Astrocyte (in vitro differentiated cells and primary cell): ENCODE data around the gene PACC1. TPM values are rescaled to one million over a fixed set of nuclear protein-coding genes. Genes with fewer than 3 reads are reported as not detected.

Experiments used
- DNase-seq: peaks from one replicate; pipeline ENCODE4 v3.0.0-alpha.2; 2010; ENCODE audit warnings: low read depth
- FAIRE-seq: peaks from 2 replicates; lab custom pipeline; 2011; peaks lifted over from hg19 to GRCh38; lab: Jason Lieb, UNC
- H2AFZ ChIP-seq: 2 replicates; pipeline ENCODE4 v1.6.0; 2012; ENCODE audit warnings: low read depth, low read length, inconsistent platforms
- H3K27ac ChIP-seq: 2 replicates; pipeline ENCODE4 v1.5.1; 2011; ENCODE audit warnings: low read depth, low read length, inconsistent platforms
- H3K27me3 ChIP-seq: 2 replicates; pipeline ENCODE4 v1.6.0; 2011; ENCODE audit warnings: low read length, inconsistent platforms; ENCODE audit not compliant: insufficient read depth
- H3K36me3 ChIP-seq: 2 replicates; pipeline ENCODE4 v1.5.1; 2011; ENCODE audit warnings: low read length, inconsistent platforms; ENCODE audit not compliant: insufficient read depth
- H3K4me1 ChIP-seq: 2 replicates; pipeline ENCODE4 v1.5.1; 2011; ENCODE audit warnings: low read length, inconsistent platforms; ENCODE audit not compliant: insufficient read depth
- H3K4me2 ChIP-seq: 2 replicates; pipeline ENCODE4 v1.6.0; 2012; ENCODE audit warnings: low read length, inconsistent platforms
- H3K4me3 ChIP-seq: 2 replicates; pipeline ENCODE4 v1.5.1; 2011; ENCODE audit warnings: low read depth, mild to moderate bottlenecking, low read length, inconsistent platforms; ENCODE audit not compliant: insufficient read depth
- H3K79me2 ChIP-seq: 2 replicates; pipeline ENCODE4 v1.6.0; 2012; ENCODE audit warnings: mild to moderate bottlenecking, low read length, inconsistent platforms; ENCODE audit not compliant: insufficient read depth
- H3K9ac ChIP-seq: 2 replicates; pipeline ENCODE4 v1.6.0; 2012; ENCODE audit warnings: mild to moderate bottlenecking, low read length, inconsistent platforms
- H3K9me3 ChIP-seq: 2 replicates; pipeline ENCODE4 v1.5.1; 2012; ENCODE audit warnings: low read depth, mild to moderate bottlenecking, low read length, inconsistent platforms; ENCODE audit not compliant: insufficient read depth
- H4K20me1 ChIP-seq: 2 replicates; pipeline ENCODE4 v1.6.0; 2012; ENCODE audit warnings: low read length, inconsistent platforms; ENCODE audit not compliant: insufficient read depth
- H3K27ac Mint-ChIP-seq: one replicate; pipeline ENCODE4 v1.8.0; 2021; ENCODE audit warnings: mild to moderate bottlenecking, mixed read lengths; ENCODE audit not compliant: unreplicated experiment
- H3K27me3 Mint-ChIP-seq: one replicate; pipeline ENCODE4 v1.8.0; 2021; ENCODE audit warnings: low read depth, mixed read lengths; ENCODE audit not compliant: unreplicated experiment
- H3K36me3 Mint-ChIP-seq: one replicate; pipeline ENCODE4 v1.8.0; 2021; ENCODE audit warnings: low read depth, mixed read lengths; ENCODE audit not compliant: unreplicated experiment
- H3K4me1 Mint-ChIP-seq: one replicate; pipeline ENCODE4 v1.8.0; 2021; ENCODE audit warnings: low read depth, mixed read lengths; ENCODE audit not compliant: unreplicated experiment
- H3K4me3 Mint-ChIP-seq: one replicate; pipeline ENCODE4 v1.8.0; 2021; ENCODE audit warnings: mild to moderate bottlenecking, moderate library complexity, mixed read lengths; ENCODE audit not compliant: unreplicated experiment
- H3K9me3 Mint-ChIP-seq: one replicate; pipeline ENCODE4 v1.8.0; 2021; ENCODE audit warnings: mild to moderate bottlenecking, mixed read lengths; ENCODE audit not compliant: unreplicated experiment
- CTCF ChIP-seq: IDR thresholded peaks from 2 replicates; pipeline ENCODE4 v1.5.1; 2011; ENCODE audit warnings: low read depth, mild to moderate bottlenecking, inconsistent platforms, low read length, moderate library complexity; ENCODE audit not compliant: insufficient read depth
- EZH2 ChIP-seq: IDR thresholded peaks from 2 replicates; pipeline ENCODE4 v1.6.1; 2012; ENCODE audit warnings: mild to moderate bottlenecking, low read length, inconsistent platforms; ENCODE audit not compliant: insufficient read depth
- total RNA-seq: library from RNA; stranded (reverse); gene quantifications from 2 replicates; pipeline ENCODE4 v1.2.1, GENCODE V29; 2021

PACC1 gene
- total RNA-seq, 1 donor from 2014 or later = 18.8 TPM

DNA sequence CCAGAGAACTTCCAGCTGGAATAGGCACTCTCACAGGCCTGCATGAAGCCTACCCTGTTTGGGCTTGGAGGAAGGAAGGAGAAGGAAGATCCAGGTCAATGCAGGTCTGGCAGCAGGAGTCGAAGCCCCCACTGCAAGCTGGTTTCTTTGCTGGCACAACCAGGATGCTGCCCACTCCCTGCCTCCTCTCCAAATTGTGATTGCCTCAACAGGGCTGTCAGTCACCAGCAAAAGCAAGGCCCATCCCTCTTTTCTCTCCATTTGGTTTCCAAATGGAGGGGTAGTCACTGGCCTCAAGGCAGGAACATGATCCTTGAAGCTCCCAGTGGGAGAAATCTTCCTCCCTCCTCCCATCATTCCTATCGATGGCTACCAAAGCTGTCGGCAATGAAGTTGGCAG lies 37.0 kb downstream of the PACC1 start:
- Mint-ChIP-seq H3K4me1 (no peaks in the 10 kb centered on the region), H3K27ac (no peak overlapping the region), H3K9me3 (no peaks in the 10 kb centered on the region), H3K27me3 (no peaks in the 10 kb centered on the region), H3K4me3 (no peak overlapping the region), H3K36me3 (peaks cover 35% of the 10 kb centered on the region)
- Histone ChIP-seq H3K79me2 (no peaks in the 10 kb centered on the region), H3K9me3 (no peaks in the 10 kb centered on the region), H3K4me3 (no peak overlapping the region), H3K27ac (no peak overlapping the region), H3K4me1 (no peaks in the 10 kb centered on the region), H3K4me2 (no peak overlapping the region), H3K9ac (no peak overlapping the region), H3K36me3 (peaks cover 3% of the 10 kb centered on the region), H4K20me1 (no peaks in the 10 kb centered on the region), H3K27me3 (no peaks in the 10 kb centered on the region), H2AFZ (no peak overlapping the region)
- DNase-seq (no peak), FAIRE-seq (no peak)
- TF ChIP-seq CTCF (no peak), EZH2 (no peak)

- no peaks in the 10 kb centered on the region for H3K9me3 Mint-ChIP-seq
- no peak for TF ChIP-seq CTCF
- TF ChIP-seq EZH2 = no peak
- H3K27ac Mint-ChIP-seq = no peak overlapping the region
- H3K36me3 Mint-ChIP-seq = peaks cover 30% of the 10 kb centered on the region
- Histone ChIP-seq H3K4me2 (no peak overlapping the region), H2AFZ (no peak overlapping the region), H4K20me1 (no peaks in the 10 kb centered on the region), H3K4me3 (no peak overlapping the region), H3K9ac (no peak overlapping the region), H3K4me1 (no peaks in the 10 kb centered on the region), H3K27ac (no peak overlapping the region), H3K9me3 (no peaks in the 10 kb centered on the region), H3K79me2 (no peaks in the 10 kb centered on the region), H3K36me3 (peaks cover 3% of the 10 kb centered on the region), H3K27me3 (no peaks in the 10 kb centered on the region)
- FAIRE-seq (no peak), DNase-seq (no peak)
- H3K27me3 Mint-ChIP-seq = no peaks in the 10 kb centered on the region
- no peak overlapping the region for H3K4me3 Mint-ChIP-seq
- no peaks in the 10 kb centered on the region for H3K4me1 Mint-ChIP-seq
These were observed 38.7 kb downstream of the PACC1 start for GRCh38 chr1:212375986-212376385.

GRCh38 chr1:212368073-212368484 lies 46.6 kb downstream of the PACC1 start:
- no peak overlapping the region for H2AFZ ChIP-seq
- no peak overlapping the region for H3K4me2 ChIP-seq
- Mint-ChIP-seq H3K4me3 (no peak overlapping the region), H3K4me1 (peaks cover 4% of the 10 kb centered on the region), H3K36me3 (peaks cover 12% of the 10 kb centered on the region), H3K9me3 (no peaks in the 10 kb centered on the region), H3K27me3 (no peaks in the 10 kb centered on the region), H3K27ac (no peak overlapping the region)
- H3K9ac ChIP-seq = no peak overlapping the region
- DNase-seq (peak; percentile 50), FAIRE-seq (peak; percentile 92)
- no peaks in the 10 kb centered on the region for H3K79me2 ChIP-seq
- H3K4me3 ChIP-seq = no peak overlapping the region
- H3K9me3 ChIP-seq = no peaks in the 10 kb centered on the region
- peaks cover 7% of the 10 kb centered on the region for H4K20me1 ChIP-seq
- H3K4me1 ChIP-seq = no peaks in the 10 kb centered on the region
- no peaks in the 10 kb centered on the region for H3K36me3 ChIP-seq
- no peaks in the 10 kb centered on the region for H3K27me3 ChIP-seq
- TF ChIP-seq EZH2 (no peak), CTCF (peak; percentile 97)
- H3K27ac ChIP-seq = no peak overlapping the region
